ENCODE results near the gene SLX1A. TPM values are rescaled to one million over a fixed set of nuclear protein-coding genes. Genes with fewer than 3 reads are reported as not detected.
"Not testable (repeated sequence)": the region's sequence is repeated elsewhere in the genome, so short reads cannot be mapped to it uniquely, and the experiment has no call there.

The SLX1A gene
- total and polyA plus RNA-seq, 9 of the 15 experiments (the other 6 are each of a cell fraction or from before 2014, with no cell fraction given), result 2.3 to 86.5 (median 11.6) TPM

DNA sequence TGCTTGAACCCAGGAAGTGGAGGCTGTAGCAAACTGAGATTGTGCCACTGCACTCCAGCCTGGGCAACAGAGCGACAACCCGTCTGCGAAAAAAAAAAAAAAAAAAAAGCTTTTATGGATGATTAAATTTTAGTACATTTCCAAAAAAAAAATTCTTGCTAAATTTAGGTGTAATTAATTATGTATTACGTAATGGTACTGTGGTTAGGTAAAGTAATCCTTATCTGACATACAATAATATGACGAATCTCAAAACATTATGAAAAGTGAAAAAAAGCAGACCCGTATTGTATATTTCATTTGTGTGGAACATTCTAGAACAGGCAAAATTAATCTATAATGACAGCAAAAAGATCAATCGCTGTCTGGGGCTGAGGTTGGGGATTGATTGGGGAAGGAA, 20.6 kb upstream of the SLX1A start:
- intact Hi-C loops (cut with micrococcal nuclease) (no loop called here), in situ Hi-C loops (cut with MboI) (no loop called here)
- Histone ChIP-seq H3K27ac (ENCODE audit: extremely low read depth, low read depth, low read length) (no peak overlapping the region), H3K9me3 (replicated peaks; ENCODE audit: control insufficient read depth, insufficient read depth, low read depth, low read length) (no peaks in the 10 kb centered on the region), H3K36me3 (ENCODE audit: control insufficient read depth, insufficient read depth, low read length) (no peaks in the 10 kb centered on the region), H3K9me1 (ENCODE audit: control insufficient read depth, insufficient read depth, low read length) (no peaks in the 10 kb centered on the region), H4K20me1 (replicated peaks; ENCODE audit: control insufficient read depth, insufficient read depth, low read length) (no peaks in the 10 kb centered on the region), H2AFZ (ENCODE audit: low read depth, low read length) (no peak overlapping the region), H3K4me1 (replicated peaks in 1 of 2; ENCODE audit: control insufficient read depth in 2 of 2, insufficient read depth in 2 of 2, low read length in 2 of 2) (no peaks in the 10 kb centered on the region), H3K79me2 (ENCODE audit: control insufficient read depth, insufficient read depth, low read length) (no peaks in the 10 kb centered on the region), H3K9ac (ENCODE audit: insufficient read depth in 1 of 2, low read depth in 2 of 2, low read length in 2 of 2) (no peak overlapping the region), H3K27me3 (ENCODE audit: control insufficient read depth in 2 of 2, insufficient read depth in 2 of 2, low read length in 2 of 2) (no peaks in the 10 kb centered on the region), H3K4me2 (ENCODE audit: insufficient read depth, low read length) (no peak overlapping the region), H3K4me3 (no peak overlapping the region)
- no peak for FAIRE-seq
- BruUV-seq (replicated peaks), result no TSS peak
- POLR2A ChIA-PET, result no interaction called here
- CTCF ChIA-PET (ENCODE audit: low intra/inter-chr PET ratio), result no interaction called here
- DNase-seq (ENCODE audit: extremely low read depth in 1 of 4, low spot score in 3 of 4), result no peak
- TF ChIP-seq CEBPB (tag; IDR thresholded peaks at IDR 0.05) (peak; percentile 73), TAF7 (tag; IDR thresholded peaks at IDR 0.05) (no peak), CEBPG (CRISPR knock-in tag; IDR thresholded peaks at IDR 0.05) (no peak), CEBPG (tag; conservative IDR thresholded peaks at IDR 0.05 in 1 of 2, IDR thresholded peaks at IDR 0.05 in 1 of 2) (peak; percentile 28 to 78; a peak in 2 of 4 replicates)
- WGBS (ENCODE audit: insufficient coverage, low coverage, missing lambda C conversion rate), result 57% methylated on average over 7 of the region's 7 CpGs
- ATAC-seq, result no peak

DNA sequence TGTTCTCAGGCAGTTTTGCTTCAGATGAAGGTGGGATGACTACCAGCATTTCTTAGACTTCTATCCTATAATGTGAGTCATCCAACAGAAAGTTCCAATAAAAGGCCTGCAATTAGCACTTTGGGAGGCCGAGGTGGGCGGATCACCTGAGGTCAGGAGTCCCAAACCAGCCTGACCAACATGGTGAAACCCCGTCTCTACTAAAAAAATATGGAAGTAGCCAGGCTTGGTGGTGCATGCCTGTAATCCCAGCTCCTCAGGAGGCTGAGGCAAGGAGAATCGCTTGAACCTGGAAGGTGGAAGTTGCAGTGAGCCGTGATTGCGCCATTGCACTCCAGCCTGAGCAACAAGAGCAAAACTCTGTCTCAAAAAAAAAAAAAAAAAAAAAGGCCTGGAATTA, 16.8 kb upstream of the SLX1A start:
- WGBS (ENCODE audit: insufficient coverage, low coverage, missing lambda C conversion rate), result 44% methylated on average over 4 of the region's 6 CpGs
- CTCF ChIA-PET (ENCODE audit: low intra/inter-chr PET ratio); H3K4me2 ChIP-seq (ENCODE audit: insufficient read depth, low read length): not testable (repeated sequence)

More for the DNA sequence above, 16.8 kb upstream of the SLX1A start:
- H3K9me3 ChIP-seq (replicated peaks; ENCODE audit: control insufficient read depth, insufficient read depth, low read depth, low read length); H4K20me1 ChIP-seq (replicated peaks; ENCODE audit: control insufficient read depth, insufficient read depth, low read length); ATAC-seq; H3K27ac ChIP-seq (ENCODE audit: extremely low read depth, low read depth, low read length); H3K79me2 ChIP-seq (ENCODE audit: control insufficient read depth, insufficient read depth, low read length); H3K27me3 ChIP-seq (ENCODE audit: control insufficient read depth in 2 of 2, insufficient read depth in 2 of 2, low read length in 2 of 2); H2AFZ ChIP-seq (ENCODE audit: low read depth, low read length); H3K36me3 ChIP-seq (ENCODE audit: control insufficient read depth, insufficient read depth, low read length); DNase-seq (ENCODE audit: extremely low read depth in 1 of 4, low spot score in 3 of 4); intact Hi-C loops (cut with micrococcal nuclease); in situ Hi-C loops (cut with MboI); H3K9me1 ChIP-seq (ENCODE audit: control insufficient read depth, insufficient read depth, low read length); H3K4me3 ChIP-seq; FAIRE-seq; BruUV-seq (replicated peaks); H3K9ac ChIP-seq (ENCODE audit: insufficient read depth in 1 of 2, low read depth in 2 of 2, low read length in 2 of 2); H3K4me1 ChIP-seq (replicated peaks in 1 of 2; ENCODE audit: control insufficient read depth in 2 of 2, insufficient read depth in 2 of 2, low read length in 2 of 2): not testable (repeated sequence)
- TF ChIP-seq CEBPB (tag; IDR thresholded peaks at IDR 0.05), result peak; percentile 73
- POLR2A ChIA-PET, result interaction anchor here (1.1 kb wide), 1 partner anchor 59 kb away, joined by 3 read pairs; no protein-coding TSS in a partner anchor

Measured in K562 (cell line).